Lower leg skin (tissue), 3 donors: Measurements from ENCODE around the gene LETMD1.

Experiments
- POLR2A ChIP-seq, 2 donors: fragments of 450-650 bp; IDR thresholded peaks; one replicate each; pipeline ENCODE4 v1.6.1; 2016 to 2017; ENCODE audit warnings: antibody characterized with exemption in 2 of 2, mild to moderate bottlenecking in 1 of 2, moderate library complexity in 1 of 2
- TF ChIP-seq, protein P1 (sequence below), 3 donors: fragments of 450-650 bp; IDR thresholded peaks; one replicate each; pipeline ENCODE4 v1.5.1; 2016; ENCODE audit warnings: antibody characterized with exemption in 3 of 3, mild to moderate bottlenecking in 3 of 3, moderate library complexity in 2 of 3

DNA sequence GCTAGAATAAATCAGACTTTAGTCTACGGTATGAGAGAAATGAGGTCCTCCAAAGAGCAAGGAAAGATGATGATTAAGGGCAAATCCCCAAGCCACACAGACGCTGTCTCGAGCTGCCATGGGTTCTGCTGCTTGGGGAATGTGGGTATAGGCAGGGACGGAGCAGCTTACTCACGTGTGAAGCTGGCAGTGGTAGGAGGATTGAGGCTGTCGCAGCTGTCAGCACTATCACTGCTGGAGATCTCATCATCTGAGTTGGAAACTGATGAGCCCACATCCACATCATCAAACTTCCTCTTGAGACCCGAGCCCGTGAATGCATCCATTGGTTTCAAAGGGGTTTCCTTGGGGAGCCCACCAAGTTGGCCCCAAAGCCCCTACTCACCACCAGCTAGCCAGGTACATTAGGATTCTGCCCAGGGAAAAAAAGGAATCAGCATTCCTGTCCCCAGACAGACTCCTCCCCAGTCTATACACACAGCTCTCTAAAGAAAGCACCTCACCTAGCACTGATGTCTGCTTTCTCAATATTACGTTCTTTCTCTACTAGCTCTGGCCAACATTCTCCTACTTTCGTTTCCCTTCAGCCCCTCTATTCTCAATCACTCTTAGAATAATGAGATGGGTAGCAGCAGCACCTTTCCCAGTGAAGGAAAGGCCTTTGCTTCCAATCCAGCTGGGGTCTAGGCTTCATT lies 28.3 kb downstream of the LETMD1 start:
- TF ChIP-seq POLR2A (IDR thresholded peaks at IDR 0.05) = no peak
- TF ChIP-seq, protein P1, sequence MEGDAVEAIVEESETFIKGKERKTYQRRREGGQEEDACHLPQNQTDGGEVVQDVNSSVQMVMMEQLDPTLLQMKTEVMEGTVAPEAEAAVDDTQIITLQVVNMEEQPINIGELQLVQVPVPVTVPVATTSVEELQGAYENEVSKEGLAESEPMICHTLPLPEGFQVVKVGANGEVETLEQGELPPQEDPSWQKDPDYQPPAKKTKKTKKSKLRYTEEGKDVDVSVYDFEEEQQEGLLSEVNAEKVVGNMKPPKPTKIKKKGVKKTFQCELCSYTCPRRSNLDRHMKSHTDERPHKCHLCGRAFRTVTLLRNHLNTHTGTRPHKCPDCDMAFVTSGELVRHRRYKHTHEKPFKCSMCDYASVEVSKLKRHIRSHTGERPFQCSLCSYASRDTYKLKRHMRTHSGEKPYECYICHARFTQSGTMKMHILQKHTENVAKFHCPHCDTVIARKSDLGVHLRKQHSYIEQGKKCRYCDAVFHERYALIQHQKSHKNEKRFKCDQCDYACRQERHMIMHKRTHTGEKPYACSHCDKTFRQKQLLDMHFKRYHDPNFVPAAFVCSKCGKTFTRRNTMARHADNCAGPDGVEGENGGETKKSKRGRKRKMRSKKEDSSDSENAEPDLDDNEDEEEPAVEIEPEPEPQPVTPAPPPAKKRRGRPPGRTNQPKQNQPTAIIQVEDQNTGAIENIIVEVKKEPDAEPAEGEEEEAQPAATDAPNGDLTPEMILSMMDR (IDR thresholded peaks at IDR 0.05) = no peak
